PC-9 (cell line): Measurements from ENCODE around the gene MCU.

Experiments used
- EZH2 ChIP-seq: fragments of 200-600 bp; sonication (generic); IDR thresholded peaks from 2 replicates; pipeline ENCODE4 v1.8.0; 2017; ENCODE audit warnings: antibody characterized with exemption, low read depth
- TF ChIP-seq, protein P1 (sequence below): fragments of 200-600 bp; sonication (generic); conservative IDR thresholded peaks from 2 replicates; pipeline ENCODE4 v1.6.1; 2017; ENCODE audit warnings: mixed run types, antibody characterized with exemption, mild to moderate bottlenecking, moderate library complexity

DNA sequence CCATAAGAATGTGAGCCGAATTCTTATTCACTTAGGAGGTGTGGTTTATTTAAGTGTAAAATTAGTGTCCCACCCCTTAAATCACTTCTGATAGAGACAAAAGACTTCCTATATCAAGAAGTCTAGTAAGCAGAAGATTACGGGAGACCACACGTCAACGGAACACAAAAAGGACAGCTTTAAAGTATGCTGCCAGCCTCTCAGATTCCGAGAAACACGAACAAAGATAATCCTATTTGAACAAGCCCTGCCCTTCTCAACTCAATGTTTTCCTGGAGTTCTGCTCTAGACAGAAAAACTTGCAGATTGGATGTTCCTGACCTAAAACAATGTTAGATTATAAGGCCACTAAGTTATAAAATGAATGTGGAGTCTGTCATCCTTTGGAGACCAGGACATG is 4.9 kb upstream of the MCU start:
- no peak for TF ChIP-seq EZH2
- TF ChIP-seq, protein P1, sequence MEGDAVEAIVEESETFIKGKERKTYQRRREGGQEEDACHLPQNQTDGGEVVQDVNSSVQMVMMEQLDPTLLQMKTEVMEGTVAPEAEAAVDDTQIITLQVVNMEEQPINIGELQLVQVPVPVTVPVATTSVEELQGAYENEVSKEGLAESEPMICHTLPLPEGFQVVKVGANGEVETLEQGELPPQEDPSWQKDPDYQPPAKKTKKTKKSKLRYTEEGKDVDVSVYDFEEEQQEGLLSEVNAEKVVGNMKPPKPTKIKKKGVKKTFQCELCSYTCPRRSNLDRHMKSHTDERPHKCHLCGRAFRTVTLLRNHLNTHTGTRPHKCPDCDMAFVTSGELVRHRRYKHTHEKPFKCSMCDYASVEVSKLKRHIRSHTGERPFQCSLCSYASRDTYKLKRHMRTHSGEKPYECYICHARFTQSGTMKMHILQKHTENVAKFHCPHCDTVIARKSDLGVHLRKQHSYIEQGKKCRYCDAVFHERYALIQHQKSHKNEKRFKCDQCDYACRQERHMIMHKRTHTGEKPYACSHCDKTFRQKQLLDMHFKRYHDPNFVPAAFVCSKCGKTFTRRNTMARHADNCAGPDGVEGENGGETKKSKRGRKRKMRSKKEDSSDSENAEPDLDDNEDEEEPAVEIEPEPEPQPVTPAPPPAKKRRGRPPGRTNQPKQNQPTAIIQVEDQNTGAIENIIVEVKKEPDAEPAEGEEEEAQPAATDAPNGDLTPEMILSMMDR: no peak
